ENCODE measurements around the gene FBLN1. TPM values are rescaled to one million over a fixed set of nuclear protein-coding genes. Genes with fewer than 3 reads are reported as not detected.

FBLN1 gene
- total RNA-seq, 1 experiment from 2014 or later, result 158 TPM

DNA sequence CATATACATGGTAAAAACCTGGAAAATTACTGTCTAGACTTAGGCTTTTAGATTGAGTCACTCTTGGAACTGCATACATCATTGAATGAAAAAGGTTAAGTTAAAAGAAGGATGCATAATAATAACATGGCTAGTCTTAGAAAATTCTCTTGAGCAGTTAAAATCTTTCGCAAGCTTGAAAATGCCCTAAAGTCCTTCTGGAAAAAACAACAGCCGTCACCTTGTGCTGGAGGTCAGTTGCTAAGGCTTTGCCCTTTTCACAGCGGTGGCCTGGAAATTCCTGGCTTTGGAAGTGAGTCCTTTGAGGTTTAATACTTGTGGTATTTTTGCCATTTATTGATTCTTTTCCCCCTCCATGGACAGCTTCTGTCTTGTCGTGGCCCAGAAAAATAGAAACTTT is 17.4 kb upstream of the FBLN1 start:
- no peak for TF ChIP-seq EZH2 (IDR thresholded peaks at IDR 0.05; ENCODE audit: low read depth)
- no peak for TF ChIP-seq CTCF (conservative IDR thresholded peaks at IDR 0.05)
- BruUV-seq (replicated peaks), result no TSS peak
- H3K9me2 ChIP-seq (ENCODE audit: insufficient read depth), result no peaks in the 10 kb centered on the region
- no peak overlapping the region for H3K4me3 ChIP-seq
- ChIA-PET CTCF (no interaction called here), POLR2A (ENCODE audit: unreplicated experiment) (no interaction called here)
- intact Hi-C loops (cut with micrococcal nuclease; ENCODE audit: unreplicated experiment), result no loop called here
- H4K20me1 ChIP-seq (ENCODE audit: insufficient read depth), result no peaks in the 10 kb centered on the region
- H3K79me2 ChIP-seq (ENCODE audit: low read depth), result no peaks in the 10 kb centered on the region
- no peaks in the 10 kb centered on the region for H3K36me3 ChIP-seq (ENCODE audit: low read depth)
- DNase-seq, result no peak
- peaks cover 51% of the 10 kb centered on the region for H3K4me1 ChIP-seq (replicated peaks; ENCODE audit: insufficient read depth)
- H3K27me3 ChIP-seq (ENCODE audit: insufficient read depth, low read depth), result no peaks in the 10 kb centered on the region
- peak overlapping the region; percentile 66 for H3K4me2 ChIP-seq
- H2AFZ ChIP-seq, result no peak overlapping the region
- H3F3A ChIP-seq (ENCODE audit: insufficient read depth, low read depth), result peaks cover 32% of the 10 kb centered on the region
- H3K9me3 ChIP-seq (ENCODE audit: insufficient read depth, low read depth), result peaks cover 15% of the 10 kb centered on the region
- peak overlapping the region; percentile 86 for H3K27ac ChIP-seq

DNA sequence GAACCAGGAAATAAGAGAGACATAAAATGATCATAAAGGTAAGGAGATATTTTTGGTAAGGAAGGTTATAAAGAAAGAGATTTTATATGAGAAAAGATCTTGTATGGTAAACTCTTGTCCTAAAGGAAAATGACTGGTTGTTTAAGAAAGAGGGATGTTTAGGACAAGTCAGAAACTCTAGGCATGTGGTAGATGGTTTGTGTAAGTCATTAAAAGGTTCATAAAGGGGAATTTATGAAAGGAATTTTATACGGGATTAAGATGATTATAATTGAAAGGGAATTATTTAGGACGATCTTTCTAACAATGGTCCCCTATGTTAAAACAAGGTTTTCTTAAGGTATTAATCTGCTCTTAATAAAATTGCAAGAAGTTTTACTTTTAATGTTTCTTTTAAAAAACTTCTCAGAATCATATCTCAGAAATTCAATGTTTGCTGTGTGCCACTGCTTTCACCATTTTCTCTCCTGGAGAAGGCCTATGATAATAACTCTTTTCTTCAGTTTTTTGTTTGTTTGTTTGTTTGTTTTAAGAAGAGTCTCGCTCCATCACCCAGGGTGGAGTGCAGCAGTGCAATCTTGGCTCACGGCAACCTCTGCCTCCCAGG is 13.8 kb upstream of the FBLN1 start:
- no peaks in the 10 kb centered on the region for H4K20me1 ChIP-seq (ENCODE audit: insufficient read depth)
- H3K27me3 ChIP-seq (ENCODE audit: insufficient read depth, low read depth), result no peaks in the 10 kb centered on the region
- no peak overlapping the region for H3K4me2 ChIP-seq
- no peak for DNase-seq
- no peaks in the 10 kb centered on the region for H3K36me3 ChIP-seq (ENCODE audit: low read depth)
- no TSS peak for BruUV-seq (replicated peaks)
- H3F3A ChIP-seq (ENCODE audit: insufficient read depth, low read depth), result peaks cover 24% of the 10 kb centered on the region
- H2AFZ ChIP-seq, result no peak overlapping the region
- no peak for TF ChIP-seq EZH2 (IDR thresholded peaks at IDR 0.05; ENCODE audit: low read depth)
- TF ChIP-seq CTCF (conservative IDR thresholded peaks at IDR 0.05), result no peak
- CTCF ChIA-PET, result no interaction called here
- peaks cover 38% of the 10 kb centered on the region for H3K4me1 ChIP-seq (replicated peaks; ENCODE audit: insufficient read depth)
- H3K4me3 ChIP-seq, result no peak overlapping the region
- H3K27ac ChIP-seq, result no peak overlapping the region
- intact Hi-C loops (cut with micrococcal nuclease; ENCODE audit: unreplicated experiment), result no loop called here
- H3K79me2 ChIP-seq (ENCODE audit: low read depth), result no peaks in the 10 kb centered on the region
- no peaks in the 10 kb centered on the region for H3K9me2 ChIP-seq (ENCODE audit: insufficient read depth)
- peaks cover 14% of the 10 kb centered on the region; the same call in 1 of the 2 replicates for H3K9me3 ChIP-seq (ENCODE audit: insufficient read depth, low read depth)
- POLR2A ChIA-PET (ENCODE audit: unreplicated experiment), result no interaction called here

GRCh38 chr22:45490836-45491235 is 11.8 kb upstream of the FBLN1 start:
- Histone ChIP-seq H2AFZ (no peak overlapping the region), H3F3A (ENCODE audit: insufficient read depth, low read depth) (peaks cover 12% of the 10 kb centered on the region; the same call in 1 of the 2 replicates), H3K4me2 (no peak overlapping the region), H3K9me3 (ENCODE audit: insufficient read depth, low read depth) (peaks cover 14% of the 10 kb centered on the region; the same call in 1 of the 2 replicates), H3K79me2 (ENCODE audit: low read depth) (no peaks in the 10 kb centered on the region), H3K36me3 (ENCODE audit: low read depth) (no peaks in the 10 kb centered on the region), H4K20me1 (ENCODE audit: insufficient read depth) (no peaks in the 10 kb centered on the region), H3K9me2 (ENCODE audit: insufficient read depth) (no peaks in the 10 kb centered on the region), H3K4me3 (no peak overlapping the region), H3K27me3 (ENCODE audit: insufficient read depth, low read depth) (no peaks in the 10 kb centered on the region), H3K27ac (no peak overlapping the region), H3K4me1 (replicated peaks; ENCODE audit: insufficient read depth) (peaks cover 21% of the 10 kb centered on the region)
- no TSS peak for BruUV-seq (replicated peaks)
- no peak for TF ChIP-seq EZH2 (IDR thresholded peaks at IDR 0.05; ENCODE audit: low read depth)
- TF ChIP-seq CTCF (conservative IDR thresholded peaks at IDR 0.05), result no peak
- CTCF ChIA-PET, result no interaction called here
- POLR2A ChIA-PET (ENCODE audit: unreplicated experiment), result no interaction called here
- intact Hi-C loops (cut with micrococcal nuclease; ENCODE audit: unreplicated experiment), result no loop called here
- no peak for DNase-seq

Data from PC-9 (cell line).